Measurements from ENCODE around the gene PIEZO2.
"Not testable (repeated sequence)": the region's sequence is repeated elsewhere in the genome, so short reads cannot be mapped to it uniquely, and the experiment has no call there.

The PIEZO2 gene

GRCh38 chr18:11148680-11149440, 509 bp downstream of the PIEZO2 start:
- DNase-seq: peak in 2 of 3 donors; percentile 2 to 14

DNA sequence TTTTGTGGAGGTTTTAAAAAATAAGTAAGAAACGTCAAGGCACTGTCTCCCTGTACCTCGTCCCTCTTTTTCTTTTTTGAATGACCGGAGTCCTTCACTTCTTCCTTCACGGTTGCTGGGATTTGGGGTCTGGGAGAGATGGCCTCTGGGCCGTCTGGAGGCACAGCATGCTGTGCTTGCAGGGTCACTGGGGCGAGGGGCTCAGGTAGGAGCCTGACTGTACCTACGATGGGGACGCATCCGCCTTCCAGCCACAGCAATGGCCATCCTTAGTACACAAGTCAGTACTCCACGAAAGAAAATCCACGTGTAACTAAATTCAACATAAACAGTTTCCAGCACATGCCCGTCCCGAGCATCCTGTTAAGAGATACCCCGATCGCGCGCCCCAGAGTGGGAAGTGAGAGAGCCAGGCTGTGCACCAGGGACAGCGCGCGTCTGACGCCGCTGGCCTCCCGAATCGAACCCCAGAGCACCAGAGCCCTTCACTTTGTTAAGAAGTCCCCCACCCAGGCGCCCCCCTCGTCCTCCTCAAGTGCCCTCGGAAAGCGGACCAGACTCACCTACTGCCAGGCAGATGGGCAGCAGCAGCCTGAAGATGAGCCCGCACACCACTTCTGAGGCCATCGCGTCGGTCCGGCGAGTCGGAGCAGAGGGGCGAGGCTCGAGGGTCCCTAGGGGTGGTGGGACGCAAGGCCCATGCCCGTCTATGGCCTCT, 1.2 kb downstream of the PIEZO2 start:
- peak in 2 of 3 donors; percentile 2 to 18 for DNase-seq

- no peak for DNase-seq
These were observed 1.9 kb downstream of the PIEZO2 start for GRCh38 chr18:11147371-11147951.

DNA sequence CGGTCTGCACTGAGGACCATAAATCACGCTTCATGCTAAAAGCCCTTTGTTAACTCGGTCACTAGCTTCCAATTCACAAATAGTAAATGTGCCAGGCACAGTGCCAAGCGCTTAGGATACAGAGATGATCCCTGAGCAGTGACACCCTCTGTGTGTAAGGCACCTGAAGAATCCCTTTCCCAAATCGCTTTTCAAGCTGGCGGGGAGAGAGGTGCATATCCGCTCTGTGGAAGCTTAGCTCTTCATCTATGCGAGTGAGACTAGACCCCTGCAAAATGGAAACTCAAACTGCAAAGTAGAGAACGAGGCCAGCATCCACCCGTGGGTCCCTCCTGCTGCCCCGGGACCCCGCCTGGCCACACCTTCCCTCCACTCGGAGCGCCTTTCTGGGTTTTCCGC, 2.4 kb downstream of the PIEZO2 start:
- no peak for DNase-seq

DNA sequence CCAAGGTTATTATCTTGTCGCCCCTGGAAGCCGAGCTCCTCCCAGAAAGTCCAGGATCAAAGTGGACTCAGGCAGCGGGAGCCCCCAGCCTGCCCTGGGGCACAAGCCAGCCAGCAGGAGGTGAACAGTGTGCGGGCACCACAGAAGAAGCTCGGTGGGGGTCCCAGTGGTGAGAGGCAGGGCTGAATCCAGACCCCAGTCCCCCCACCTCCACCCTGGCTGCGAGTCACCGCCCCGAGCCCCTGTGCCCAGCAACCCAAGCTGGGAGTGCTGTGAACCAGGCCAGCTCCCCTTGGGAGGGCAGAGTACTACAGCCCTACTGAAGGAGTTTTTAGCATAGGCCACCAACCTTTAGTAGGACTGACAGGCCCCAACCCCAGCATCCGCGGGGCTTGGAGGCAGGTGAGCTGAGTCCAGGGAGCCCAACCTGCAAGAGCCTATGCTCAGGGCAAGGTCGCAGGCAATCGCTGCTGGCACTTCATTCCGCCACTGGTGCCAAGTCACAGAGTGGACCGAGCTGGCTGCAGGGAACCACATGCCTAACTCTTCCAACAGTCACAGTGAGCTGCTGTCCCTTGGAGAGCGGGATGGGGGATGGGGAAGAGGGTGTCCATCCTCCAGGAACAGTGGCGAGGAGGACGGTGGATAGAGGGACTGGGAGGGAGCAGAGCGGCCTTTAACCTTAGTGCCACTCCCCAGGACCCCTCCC, 3.0 kb downstream of the PIEZO2 start:
- DNase-seq: no peak

GRCh38 chr18:11145413-11146191, 3.8 kb downstream of the PIEZO2 start:
- DNase-seq: no peak

GRCh38 chr18:11137400-11137799, 12.0 kb downstream of the PIEZO2 start:
- no peak for DNase-seq

- DNase-seq: no peak
These were observed 13.1 kb downstream of the PIEZO2 start for GRCh38 chr18:11136241-11136640.

DNA sequence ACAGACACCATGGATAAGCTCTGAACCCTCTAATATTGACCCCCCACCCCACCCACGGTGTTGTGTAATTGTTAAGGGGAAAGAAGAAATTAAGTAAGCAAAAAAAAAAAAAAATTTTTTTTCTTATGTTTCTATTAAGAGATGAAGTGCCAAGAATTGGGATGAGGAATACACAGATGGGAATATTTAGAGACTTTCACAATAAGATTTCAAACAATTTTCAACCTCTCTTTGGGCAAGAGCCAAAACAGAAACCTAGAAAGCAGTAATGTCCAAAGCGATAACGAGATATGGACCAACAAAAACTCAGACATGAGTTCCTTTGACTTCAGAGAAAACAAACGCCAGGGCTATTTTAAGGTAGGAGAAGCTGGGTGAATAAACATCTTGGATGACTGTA, 14.4 kb downstream of the PIEZO2 start:
- no peak for DNase-seq

- DNase-seq: not testable (repeated sequence)
These were observed 20.3 kb downstream of the PIEZO2 start for GRCh38 chr18:11129059-11129458.

DNA sequence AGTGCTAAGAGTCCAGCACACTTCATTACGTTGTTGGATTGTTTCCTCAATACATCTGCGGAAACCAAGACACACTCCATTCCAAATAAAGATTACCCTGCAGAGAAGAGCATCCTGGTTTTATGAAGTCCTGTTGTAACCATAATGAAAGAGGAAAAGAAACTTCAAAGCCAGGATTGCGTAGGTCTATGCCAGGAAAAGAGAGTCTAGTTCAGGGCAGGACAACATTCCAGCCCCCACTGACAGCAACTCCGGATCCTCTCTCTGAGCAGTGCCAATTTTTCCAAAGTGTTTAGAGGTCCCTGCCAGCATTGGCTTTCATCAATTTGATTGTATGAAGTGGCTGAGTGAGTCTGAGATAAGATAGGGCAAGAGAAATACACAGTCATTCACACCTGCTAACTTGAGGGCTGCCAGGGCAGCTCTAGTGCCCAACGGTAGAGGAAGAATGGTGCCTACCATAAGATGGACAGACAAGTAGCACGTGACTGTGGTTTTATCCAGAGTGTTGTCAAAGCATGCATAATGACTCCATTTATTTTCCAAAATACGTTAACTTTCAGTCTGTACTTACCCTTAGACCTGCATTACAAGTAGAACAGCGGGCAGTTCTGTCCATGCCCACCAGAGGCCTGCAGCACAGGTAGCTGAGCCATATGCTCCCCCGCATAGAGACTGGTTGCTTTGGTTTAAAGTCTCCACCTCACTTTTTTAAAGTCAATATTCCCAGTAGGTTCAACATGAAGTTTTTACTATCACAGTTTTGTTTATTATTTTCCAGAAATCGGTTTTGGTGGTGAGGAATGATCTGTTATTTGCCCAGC, 23.7 kb downstream of the PIEZO2 start:
- DNase-seq: no peak

DNA sequence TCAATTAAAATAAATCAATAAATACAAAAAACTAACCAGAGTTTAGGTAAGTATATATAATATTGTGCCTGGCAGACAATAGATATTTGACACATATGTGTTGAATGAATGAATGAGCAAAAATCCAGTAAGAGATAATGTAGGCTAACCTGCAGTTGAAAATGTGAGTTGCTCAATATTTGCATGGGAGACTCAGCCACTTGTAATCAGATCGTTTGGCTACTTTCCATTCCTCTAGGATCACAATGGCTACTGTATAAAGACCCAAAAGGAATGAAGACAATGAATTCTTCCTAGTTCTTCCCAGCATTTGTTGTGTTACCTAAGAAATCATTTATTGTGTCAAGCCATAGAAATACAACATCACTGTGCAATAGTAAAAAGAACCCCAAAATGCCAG, 25.3 kb downstream of the PIEZO2 start:
- no peak for DNase-seq

DNA sequence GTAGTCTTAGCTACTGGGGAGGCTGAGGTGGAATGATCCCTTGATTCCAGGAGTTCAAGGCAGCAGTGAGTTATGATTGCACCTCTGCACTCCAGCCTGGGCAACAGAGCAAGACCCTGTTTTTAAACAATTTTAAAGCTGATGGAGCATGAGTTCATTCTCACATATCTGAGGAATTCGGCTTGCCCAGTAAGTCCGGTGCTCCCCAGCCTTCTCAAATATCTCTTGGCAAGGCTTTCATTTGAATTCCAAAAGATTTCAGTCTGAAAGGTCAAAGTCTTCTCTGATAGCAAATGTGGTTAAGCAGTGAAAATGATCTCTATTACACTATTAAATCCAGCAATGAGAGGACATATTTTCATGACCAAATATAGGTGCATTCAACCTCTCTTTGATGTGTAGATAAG, 27.9 kb downstream of the PIEZO2 start:
- DNase-seq: no peak

DNA sequence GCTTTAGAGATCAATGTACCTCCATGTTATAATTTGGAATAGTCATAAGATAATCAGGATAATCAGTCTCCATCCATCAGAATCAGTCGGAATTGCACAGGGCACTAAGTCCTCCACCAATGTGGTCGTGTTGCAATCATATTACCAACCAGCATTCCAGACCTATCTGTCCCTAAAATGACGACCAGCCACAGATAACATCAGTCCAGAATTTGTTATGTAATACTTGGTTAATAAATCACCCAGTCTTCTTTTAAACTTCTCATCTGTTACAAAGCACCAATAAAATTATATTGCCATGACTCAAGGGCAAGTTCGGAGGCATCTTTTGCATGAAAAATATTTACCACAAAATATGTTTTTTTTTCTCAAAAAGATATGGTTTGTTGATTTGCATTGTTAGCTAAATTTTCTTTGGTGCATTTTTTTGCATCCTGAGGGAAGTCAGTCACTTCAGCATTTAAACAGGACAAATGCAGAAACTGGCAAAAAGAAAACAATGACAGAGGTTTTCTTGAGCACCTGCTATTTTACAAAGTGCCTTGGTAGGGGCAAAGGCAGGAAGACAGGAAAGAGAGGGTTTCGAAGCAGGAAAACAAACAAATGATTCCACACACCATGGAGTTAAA, 29.3 kb downstream of the PIEZO2 start:
- DNase-seq: no peak

GRCh38 chr18:11119550-11119949, 29.8 kb downstream of the PIEZO2 start:
- DNase-seq: no peak

DNA sequence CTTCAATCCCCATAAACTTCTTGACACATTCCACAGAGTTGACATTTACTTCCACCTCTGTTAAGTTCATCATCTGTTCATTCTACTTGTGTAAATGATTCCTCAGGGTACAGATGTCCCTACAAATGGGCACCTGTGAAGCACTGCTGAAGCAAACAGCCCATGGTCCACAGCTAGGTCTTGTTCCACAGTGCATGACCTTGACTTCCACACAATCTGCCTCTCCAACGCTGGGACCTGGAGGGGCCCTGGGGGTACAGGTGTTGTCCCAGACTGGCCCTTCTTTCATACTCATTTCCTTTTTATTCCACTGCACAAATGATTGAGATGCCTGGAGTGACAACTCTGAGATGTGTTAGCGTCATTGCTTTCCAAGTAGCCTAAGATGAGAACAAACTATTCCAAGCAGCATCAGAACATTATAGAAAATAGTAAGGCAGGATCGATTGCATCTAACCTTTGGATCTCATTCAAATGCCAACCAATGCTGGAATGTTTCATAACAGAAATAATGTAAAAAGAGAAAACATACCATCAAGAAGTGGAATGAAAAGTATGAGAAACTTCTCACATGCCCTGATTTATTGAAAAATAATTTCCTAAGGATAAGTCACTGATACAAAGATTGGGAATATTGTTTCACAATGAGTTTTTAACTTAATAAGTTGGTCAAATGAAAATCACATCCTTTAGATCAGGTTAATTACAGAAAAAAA, 31.2 kb downstream of the PIEZO2 start:
- no peak for DNase-seq

- DNase-seq: no peak
These were observed 34.1 kb downstream of the PIEZO2 start for GRCh38 chr18:11115276-11115675.

DNA sequence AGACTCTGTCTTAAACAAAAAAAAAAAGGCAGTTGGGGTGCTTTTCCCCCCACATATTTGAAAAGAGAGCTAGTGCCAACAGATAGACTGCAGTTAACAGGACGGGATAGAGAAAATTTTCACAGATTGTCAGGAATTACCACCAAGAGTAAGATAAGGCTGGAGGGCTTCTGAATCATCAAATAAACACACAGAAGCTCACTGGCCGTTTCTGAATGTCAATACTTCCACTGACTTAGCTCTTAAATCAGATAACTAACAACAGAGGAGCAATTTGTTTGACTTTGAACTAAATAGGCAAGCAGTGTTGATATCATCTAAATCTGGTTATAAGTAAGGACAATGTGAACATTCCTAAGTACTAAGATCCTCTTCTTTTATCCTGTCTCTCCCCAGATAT, 34.7 kb downstream of the PIEZO2 start:
- DNase-seq: no peak

DNA sequence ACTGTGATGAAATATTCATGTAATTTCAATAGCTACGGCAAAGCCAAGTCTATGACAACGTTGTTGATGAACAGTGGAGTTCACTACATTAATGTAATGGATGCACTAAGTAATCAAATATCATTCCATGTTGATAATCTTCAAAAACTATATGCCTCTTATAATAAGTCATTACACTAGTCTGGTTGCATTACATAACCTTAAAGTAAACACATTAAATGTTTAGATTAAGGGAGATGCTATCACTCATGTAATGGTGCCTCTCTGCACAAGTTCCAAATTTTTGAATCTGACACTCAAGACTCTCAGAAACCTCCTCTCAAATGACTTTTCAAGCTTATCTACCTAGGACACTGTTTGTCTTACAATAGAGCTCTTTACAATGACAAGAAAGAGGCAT, 35.4 kb downstream of the PIEZO2 start:
- DNase-seq: no peak

- DNase-seq: no peak
These were observed 36.3 kb downstream of the PIEZO2 start for GRCh38 chr18:11113046-11113548.

Measured in suppressor macrophage treated with lipopolysaccharide for 1 hour (primary cell).